ENCODE measurements around the gene SDK1.

The SDK1 gene

GRCh38 chr7:3965794-3966395 is 664.8 kb downstream of the SDK1 start:
- H3K4me3 ChIP-seq (ENCODE audit: low read depth, low read length) = no peak overlapping the region

- H3K4me3 ChIP-seq (ENCODE audit: low read depth, low read length) = no peak overlapping the region
These were observed 667.2 kb downstream of the SDK1 start for GRCh38 chr7:3968234-3968633.

- H3K4me3 ChIP-seq (ENCODE audit: low read depth, low read length) = no peak overlapping the region
These were observed 668.2 kb downstream of the SDK1 start for GRCh38 chr7:3969286-3969685.

GRCh38 chr7:3971323-3971722 is 670.3 kb downstream of the SDK1 start:
- H3K4me3 ChIP-seq (ENCODE audit: low read depth, low read length) = no peak overlapping the region

- no peak overlapping the region for H3K4me3 ChIP-seq (ENCODE audit: low read depth, low read length)
These were observed 672.2 kb downstream of the SDK1 start for GRCh38 chr7:3973264-3973663.

GRCh38 chr7:3974329-3974728 is 673.3 kb downstream of the SDK1 start:
- H3K4me3 ChIP-seq (ENCODE audit: low read depth, low read length) = no peak overlapping the region

- H3K4me3 ChIP-seq (ENCODE audit: low read depth, low read length) = no peak overlapping the region
These were observed 674.3 kb downstream of the SDK1 start for GRCh38 chr7:3975371-3975770.

GRCh38 chr7:3977391-3977790 is 676.3 kb downstream of the SDK1 start:
- no peak overlapping the region for H3K4me3 ChIP-seq (ENCODE audit: low read depth, low read length)

GRCh38 chr7:3978839-3979238 is 677.8 kb downstream of the SDK1 start:
- no peak overlapping the region for H3K4me3 ChIP-seq (ENCODE audit: low read depth, low read length)

GRCh38 chr7:3979611-3980299 is 678.7 kb downstream of the SDK1 start:
- no peak overlapping the region for H3K4me3 ChIP-seq (ENCODE audit: low read depth, low read length)

GRCh38 chr7:3980300-3980643 is 679.2 kb downstream of the SDK1 start:
- no peak overlapping the region for H3K4me3 ChIP-seq (ENCODE audit: low read depth, low read length)

- H3K4me3 ChIP-seq (ENCODE audit: low read depth, low read length) = no peak overlapping the region
These were observed 680.2 kb downstream of the SDK1 start for GRCh38 chr7:3981281-3981680.

GRCh38 chr7:3984456-3984855 is 683.4 kb downstream of the SDK1 start:
- H3K4me3 ChIP-seq (ENCODE audit: low read depth, low read length) = no peak overlapping the region

GRCh38 chr7:3986927-3987326 is 685.9 kb downstream of the SDK1 start:
- H3K4me3 ChIP-seq (ENCODE audit: low read depth, low read length) = no peak overlapping the region

- H3K4me3 ChIP-seq (ENCODE audit: low read depth, low read length) = no peak overlapping the region
These were observed 686.4 kb downstream of the SDK1 start for GRCh38 chr7:3987426-3987927.

GRCh38 chr7:3989723-3990122 is 688.7 kb downstream of the SDK1 start:
- H3K4me3 ChIP-seq (ENCODE audit: low read depth, low read length) = no peak overlapping the region

- no peak overlapping the region for H3K4me3 ChIP-seq (ENCODE audit: low read depth, low read length)
These were observed 690.7 kb downstream of the SDK1 start for GRCh38 chr7:3991731-3992231.

- H3K4me3 ChIP-seq (ENCODE audit: low read depth, low read length) = no peak overlapping the region
These were observed 691.8 kb downstream of the SDK1 start for GRCh38 chr7:3992841-3993240.

GRCh38 chr7:3994764-3995163 is 693.7 kb downstream of the SDK1 start:
- H3K4me3 ChIP-seq (ENCODE audit: low read depth, low read length) = no peak overlapping the region

- no peak overlapping the region for H3K4me3 ChIP-seq (ENCODE audit: low read depth, low read length)
These were observed 694.1 kb downstream of the SDK1 start for GRCh38 chr7:3995187-3995586.

- H3K4me3 ChIP-seq (ENCODE audit: low read depth, low read length) = no peak overlapping the region
These were observed 697.0 kb downstream of the SDK1 start for GRCh38 chr7:3998060-3998459.

- no peak overlapping the region for H3K4me3 ChIP-seq (ENCODE audit: low read depth, low read length)
These were observed 699.1 kb downstream of the SDK1 start for GRCh38 chr7:4000139-4000538.

- no peak overlapping the region for H3K4me3 ChIP-seq (ENCODE audit: low read depth, low read length)
These were observed 699.9 kb downstream of the SDK1 start for GRCh38 chr7:4000934-4001333.

Data from iPS-11a (cell line).